H1 (cell line): ENCODE measurements around the gene POLE2. TPM values are rescaled to one million over a fixed set of nuclear protein-coding genes. Genes with fewer than 3 reads are reported as not detected.

Experiments
- ASH2L ChIP-seq: fragments of 200-600, 300-600 bp; sonication (generic); IDR thresholded peaks from one replicate; pipeline ENCODE4 v1.7.1; 2017; ENCODE audit warnings: low read length
- BRCA1 ChIP-seq: IDR thresholded peaks from 2 replicates; pipeline ENCODE4 v1.6.1; 2012; ENCODE audit warnings: low read depth, low read length, improper control_type of control experiment
- CBX5 ChIP-seq: fragments of 300-800, 300-1000 bp; sonication (generic); IDR thresholded peaks from 2 replicates; pipeline ENCODE4 v1.7.1; 2016; ENCODE audit warnings: antibody characterized with exemption, low read length, low read depth
- CHD1 ChIP-seq: IDR thresholded peaks from 2 replicates; pipeline ENCODE4 v1.6.1; 2012; ENCODE audit warnings: low read depth, low read length, improper control_type of control experiment
- EZH2 ChIP-seq: fragments of 200-600 bp; sonication (generic); IDR thresholded peaks from 2 replicates; pipeline ENCODE4 v1.7.1; 2012; ENCODE audit warnings: low read depth, mild to moderate bottlenecking, moderate library complexity, low read length, inconsistent platforms; ENCODE audit not compliant: severe bottlenecking
- GABPA ChIP-seq: IDR thresholded peaks from 2 replicates; pipeline ENCODE4 v1.6.1; 2011; ENCODE audit warnings: mild to moderate bottlenecking, low read length, moderate library complexity, borderline replicate concordance; ENCODE audit not compliant: insufficient read depth
- RNF2 ChIP-seq: fragments of 200-900, 300-1000 bp; sonication (generic); IDR thresholded peaks from 2 replicates; pipeline ENCODE4 v1.7.1; 2016; ENCODE audit warnings: borderline replicate concordance, low read depth, mild to moderate bottlenecking, antibody characterized with exemption, low read length; ENCODE audit not compliant: poor library complexity, severe bottlenecking; ENCODE audit errors: missing control alignments
- SUZ12 ChIP-seq: fragments of 200-600 bp; sonication (generic); IDR thresholded peaks from 2 replicates; pipeline ENCODE4 v1.6.1; 2012; ENCODE audit warnings: mild to moderate bottlenecking, inconsistent platforms, low read length, moderate library complexity, mixed read lengths
- ZNF274 ChIP-seq: IDR thresholded peaks from 2 replicates; pipeline ENCODE4 v1.7.0; 2012; ENCODE audit warnings: low read length, borderline replicate concordance; ENCODE audit errors: extremely low read depth
- polyA plus RNA-seq, 7 experiments: library from polyadenylated mRNA; depleted of rRNA in 3 of 7; stranded (reverse) in 5 of 7; unstranded in 2 of 7; fragments of >200 nt in 5 of 7; fragments of 200-250 nt in 2 of 7; gene quantifications; 1 replicate in 5 of 7; 2 replicates in 1 of 7; 4 replicates in 1 of 7; pipeline versions ENCODE4 v1.2.1 to v1.2.3, GENCODE V29; 2011 to 2013; ENCODE audit warnings: missing spikeins in 2 of 7, mixed read lengths in 2 of 7
- total RNA-seq: library from RNA; stranded (reverse); fragmentation: NEBNext Ultra II Directional; extraction: Animal tissue kit (Norgen Biotek cat#: 25700); gene quantifications from 2 replicates; pipeline ENCODE4 v1.2.1, GENCODE V29; 2021
- TF ChIP-seq, protein P1 (sequence below): IDR thresholded peaks from 2 replicates; pipeline ENCODE4 v1.6.1; 2012; ENCODE audit warnings: inconsistent platforms
- TF ChIP-seq, protein P2 (sequence below): IDR thresholded peaks from 2 replicates; pipeline ENCODE4 v1.6.1; 2011; ENCODE audit warnings: low read length, improper control_type of control experiment

Gene POLE2
- total and polyA plus RNA-seq, 2 of the 8 experiments (the other 6 are each of a cell fraction or from before 2014, with no cell fraction given): 31.2 to 41.7 TPM

DNA sequence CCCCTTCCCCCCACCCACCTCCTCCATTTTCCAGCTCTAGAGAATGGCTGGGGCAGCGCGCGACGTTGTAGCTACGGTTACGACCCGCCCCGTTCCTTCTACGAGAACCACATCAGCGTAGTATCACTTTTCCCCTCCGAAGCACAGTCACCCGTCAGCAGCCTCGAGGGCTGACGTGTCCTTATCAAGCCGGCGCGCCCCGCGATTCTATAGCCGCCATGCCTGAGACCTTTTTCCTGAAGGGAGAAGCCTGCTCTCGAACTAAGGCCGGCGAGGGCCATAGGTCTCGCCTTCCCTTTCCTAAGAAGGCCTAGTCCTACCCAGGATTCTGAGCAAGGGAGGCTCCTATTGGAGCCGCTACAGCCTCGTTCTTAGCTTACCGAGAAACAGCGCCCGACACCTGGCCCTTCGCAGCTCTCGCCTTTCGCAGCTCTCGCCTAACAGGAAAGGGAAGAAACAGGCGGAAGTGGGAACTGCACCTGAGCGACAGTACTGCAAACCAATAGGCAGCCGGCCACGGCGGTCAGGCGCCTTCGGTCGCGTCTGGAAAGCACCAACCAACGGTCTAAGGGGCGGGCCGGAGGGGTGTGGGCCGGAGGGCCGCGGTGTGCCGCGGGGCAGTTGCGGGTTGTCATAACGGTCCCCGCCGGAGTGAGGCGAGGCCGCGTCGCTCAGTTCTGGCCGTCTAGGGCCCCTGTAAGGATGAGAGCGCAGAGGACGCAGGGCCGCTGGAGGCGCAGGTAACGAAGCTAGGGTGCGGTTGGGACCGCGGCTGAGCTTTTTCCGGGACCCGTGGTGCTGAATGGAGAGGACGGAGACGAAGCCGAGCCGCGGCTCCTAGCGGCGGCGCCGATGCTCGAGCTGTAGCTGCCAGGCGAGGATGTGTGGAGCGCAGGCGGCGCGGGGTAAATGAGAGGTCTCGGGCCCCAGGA lies 67.6 kb downstream of the POLE2 start, which contains the start of the genes MGAT2 and RPL36AL (continued):
- no peak for TF ChIP-seq RNF2
- TF ChIP-seq CHD1: no peak
- no peak for TF ChIP-seq ASH2L
- TF ChIP-seq BRCA1: no peak
- TF ChIP-seq CBX5: no peak
- no peak for TF ChIP-seq EZH2
- no peak for TF ChIP-seq ZNF274
- no peak for TF ChIP-seq SUZ12
- TF ChIP-seq, protein P1, sequence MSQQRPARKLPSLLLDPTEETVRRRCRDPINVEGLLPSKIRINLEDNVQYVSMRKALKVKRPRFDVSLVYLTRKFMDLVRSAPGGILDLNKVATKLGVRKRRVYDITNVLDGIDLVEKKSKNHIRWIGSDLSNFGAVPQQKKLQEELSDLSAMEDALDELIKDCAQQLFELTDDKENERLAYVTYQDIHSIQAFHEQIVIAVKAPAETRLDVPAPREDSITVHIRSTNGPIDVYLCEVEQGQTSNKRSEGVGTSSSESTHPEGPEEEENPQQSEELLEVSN: no peak
- TF ChIP-seq GABPA: peak; percentile 85
- TF ChIP-seq, protein P2, sequence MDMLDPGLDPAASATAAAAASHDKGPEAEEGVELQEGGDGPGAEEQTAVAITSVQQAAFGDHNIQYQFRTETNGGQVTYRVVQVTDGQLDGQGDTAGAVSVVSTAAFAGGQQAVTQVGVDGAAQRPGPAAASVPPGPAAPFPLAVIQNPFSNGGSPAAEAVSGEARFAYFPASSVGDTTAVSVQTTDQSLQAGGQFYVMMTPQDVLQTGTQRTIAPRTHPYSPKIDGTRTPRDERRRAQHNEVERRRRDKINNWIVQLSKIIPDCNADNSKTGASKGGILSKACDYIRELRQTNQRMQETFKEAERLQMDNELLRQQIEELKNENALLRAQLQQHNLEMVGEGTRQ: peak; percentile 62; the same call in 1 of the 2 replicates
